Stimulated activated CD4-positive, alpha-beta T cell treated with anti-CD3 and anti-CD28 coated beads, TNF-alpha, amount 100 ng/mL, for 24 hours (primary cell): ENCODE measurements around the gene EIF3C.
"Not testable (repeated sequence)": the region's sequence is repeated elsewhere in the genome, so short reads cannot be mapped to it uniquely, and the experiment has no call there.

ENCODE experiments used
- DNase-seq, 3 experiments: peaks; one replicate each; pipeline ENCODE4 v3.0.0-alpha.2; 2020; ENCODE audit warnings: low read depth in 3 of 3

Gene EIF3C

DNA sequence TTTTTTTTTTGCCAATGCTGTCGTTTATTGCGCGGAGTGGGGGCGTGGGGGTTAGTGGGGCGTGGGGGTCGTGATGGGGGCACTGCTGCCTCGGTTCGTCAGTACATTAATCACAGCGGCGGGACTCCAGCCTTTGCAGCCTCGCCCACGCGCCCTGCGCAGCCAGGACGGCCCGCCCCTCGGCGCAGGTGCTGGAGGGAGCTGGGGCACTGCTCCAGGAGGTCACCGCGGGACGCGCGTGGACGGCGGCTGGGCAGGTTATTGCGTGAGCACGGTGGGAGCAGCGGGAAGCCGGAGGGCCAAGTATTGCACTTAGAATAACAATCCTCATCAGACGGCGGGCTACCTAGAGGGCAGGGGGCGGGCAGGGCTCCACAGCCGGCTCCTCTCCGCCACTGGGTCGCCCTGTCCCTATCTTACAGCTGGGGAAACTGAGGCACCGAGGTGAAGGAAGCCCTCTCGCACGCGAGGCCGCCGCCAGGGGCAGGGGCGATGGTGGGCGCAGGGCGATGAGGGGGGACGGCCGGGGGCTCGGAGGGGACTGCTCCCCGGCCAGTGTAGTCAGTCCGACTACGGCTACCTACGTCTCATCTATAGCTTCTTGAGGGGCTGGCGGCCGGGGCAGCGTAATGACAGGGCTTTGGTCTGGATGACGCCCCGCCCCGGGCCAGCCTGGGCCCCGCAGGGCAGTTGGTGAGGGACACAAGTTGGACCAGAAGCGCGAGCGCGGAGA is 35.5 kb downstream of the EIF3C start:
- not testable (repeated sequence) for DNase-seq

DNA sequence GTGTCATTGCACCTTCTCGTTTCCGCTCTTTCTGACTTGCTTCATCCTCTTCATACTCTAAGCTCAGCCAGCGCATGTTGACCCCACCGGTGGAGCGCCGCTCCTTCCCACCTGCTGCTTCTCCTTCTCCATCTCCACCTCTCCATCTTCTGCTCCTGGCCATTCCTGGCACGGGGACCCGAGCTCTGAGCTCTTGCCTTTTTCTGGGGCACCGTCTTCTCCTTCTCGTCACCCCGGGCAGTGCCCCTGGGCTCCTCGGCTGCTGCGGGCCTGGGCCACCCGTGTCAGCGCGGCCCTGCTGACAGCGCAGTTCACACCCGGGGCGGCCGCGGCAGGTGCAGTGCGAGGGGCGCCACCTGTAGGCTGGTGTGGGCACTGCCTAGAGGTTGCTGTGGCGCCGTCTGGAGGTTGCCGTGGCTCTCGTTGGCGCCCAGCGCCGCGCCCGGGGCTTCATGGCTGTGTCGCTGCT is 38.8 kb downstream of the EIF3C start:
- DNase-seq, result peak in 2 of 3 experiments; percentile 21 to 37

DNA sequence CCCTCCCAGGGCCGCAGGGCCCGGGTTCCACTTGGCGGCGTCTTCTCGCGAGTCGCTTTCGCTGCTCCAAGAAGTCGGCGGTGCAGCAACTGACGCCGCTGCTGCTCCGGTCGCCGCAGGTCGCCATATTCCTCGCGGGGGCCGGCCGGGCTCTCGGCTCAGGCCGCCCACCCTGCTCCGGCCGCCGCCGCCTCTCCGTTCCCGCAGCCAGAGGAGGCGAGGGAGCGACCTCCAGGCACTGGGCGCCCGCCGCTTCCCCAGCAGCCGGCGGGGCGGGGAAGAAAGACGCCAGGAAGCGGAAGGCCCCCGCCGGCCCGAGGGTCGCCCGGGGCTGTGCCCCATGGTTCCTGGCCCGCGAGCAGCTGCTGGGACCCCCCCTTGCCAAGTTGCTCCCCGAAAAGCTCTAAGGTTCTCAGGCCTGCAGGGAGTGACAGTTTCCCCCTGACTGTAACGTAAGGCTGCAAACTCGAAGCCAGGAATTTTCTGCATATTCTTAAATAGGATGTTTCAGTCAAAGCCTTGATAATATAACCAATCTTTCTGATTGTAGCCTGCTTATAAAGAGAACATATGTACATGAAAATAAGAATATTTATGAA is 39.3 kb downstream of the EIF3C start:
- DNase-seq, result not testable (repeated sequence)

DNA sequence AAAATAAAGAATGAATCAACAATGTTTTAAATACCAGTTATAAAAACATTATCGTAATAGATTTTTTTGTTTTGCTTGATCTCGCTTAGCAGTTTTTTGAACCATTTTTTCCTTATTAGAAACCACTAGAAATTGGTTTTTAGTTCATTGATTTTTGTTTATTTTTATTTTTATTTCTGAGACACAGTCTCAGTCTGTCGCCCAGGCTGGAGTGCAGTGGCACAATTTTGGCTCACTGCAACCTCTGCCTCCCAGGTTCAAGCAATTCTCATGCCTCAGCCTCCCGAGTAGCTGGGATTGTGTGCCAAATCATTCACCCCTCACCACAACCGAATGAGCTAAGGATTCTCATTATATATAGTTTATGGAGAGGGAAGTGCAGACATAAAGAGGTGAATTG is 40.2 kb downstream of the EIF3C start, which contains the start of gene NPIPB9:
Gene NPIPB9, plus strand, starts transcription at position 301 of the 400 bp plus-strand sequence.
- DNase-seq, result not testable (repeated sequence)

DNA sequence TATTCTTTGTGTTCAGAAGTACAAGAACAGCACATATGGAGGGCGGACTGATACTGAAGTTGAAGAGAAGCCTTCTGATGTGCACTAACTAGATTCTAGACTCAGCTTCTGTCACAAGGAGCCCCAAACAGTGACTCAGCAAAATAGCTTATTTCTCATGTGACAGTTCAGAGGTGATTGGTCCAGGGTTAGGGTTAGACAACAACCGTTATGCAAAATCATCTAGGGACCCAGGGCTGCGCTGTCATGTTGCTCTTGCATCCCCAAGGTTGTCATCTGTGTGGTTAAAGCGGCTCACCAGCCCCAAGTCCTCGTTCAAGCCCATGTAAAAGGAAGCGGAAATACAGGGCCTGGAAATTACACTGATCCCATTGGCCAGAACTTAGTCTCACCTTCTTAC is 70.4 kb downstream of the EIF3C start:
- DNase-seq, result not testable (repeated sequence)

DNA sequence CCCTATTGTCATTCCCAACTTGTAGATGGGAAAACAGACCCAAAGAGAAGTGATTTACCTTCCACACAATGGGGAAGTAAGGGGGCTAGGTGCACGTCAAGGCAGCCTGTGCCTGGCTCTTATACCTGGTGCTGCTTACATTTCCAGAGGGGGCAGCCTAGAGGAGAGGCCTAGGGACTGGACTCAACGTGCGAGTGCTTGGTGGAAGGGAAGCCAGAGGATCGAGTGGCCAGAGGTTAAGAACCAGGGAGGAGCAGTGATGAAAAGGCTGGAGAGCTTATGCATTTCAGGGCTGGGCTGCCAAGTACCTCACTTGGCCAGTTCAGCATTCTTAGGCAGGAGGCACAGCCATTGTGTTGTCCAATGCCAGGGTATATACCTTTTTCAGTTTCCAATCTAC is 71.1 kb downstream of the EIF3C start:
- DNase-seq, result not testable (repeated sequence)
